ENCODE measurements around the gene HOTAIR.

Gene HOTAIR

DNA sequence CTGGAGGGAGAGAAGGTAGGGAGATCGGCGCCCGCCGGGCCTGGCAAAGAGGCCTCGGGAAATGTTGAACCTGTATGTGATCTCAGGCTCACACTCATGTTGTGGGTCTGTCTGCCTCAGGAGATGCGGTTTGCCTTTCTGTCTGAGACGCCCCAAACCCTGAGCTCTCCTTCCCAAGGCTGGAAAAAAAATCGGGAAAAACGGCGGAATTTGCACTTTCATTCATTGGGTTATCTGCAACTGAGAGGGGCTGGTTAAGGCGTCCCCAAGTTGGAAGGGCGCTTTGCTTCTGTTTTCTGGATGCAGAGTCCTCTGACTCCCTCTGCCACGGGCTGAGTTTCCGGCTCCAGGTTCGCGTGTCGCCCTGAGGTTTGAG is 20.2 kb upstream of the HOTAIR start:
- DNase-seq (ENCODE audit: low spot score), result no peak
- in situ Hi-C loops (cut with MboI; ENCODE audit: low sequenced_read_pairs, unreplicated experiment), result no loop called here
- TF ChIP-seq, protein P1, sequence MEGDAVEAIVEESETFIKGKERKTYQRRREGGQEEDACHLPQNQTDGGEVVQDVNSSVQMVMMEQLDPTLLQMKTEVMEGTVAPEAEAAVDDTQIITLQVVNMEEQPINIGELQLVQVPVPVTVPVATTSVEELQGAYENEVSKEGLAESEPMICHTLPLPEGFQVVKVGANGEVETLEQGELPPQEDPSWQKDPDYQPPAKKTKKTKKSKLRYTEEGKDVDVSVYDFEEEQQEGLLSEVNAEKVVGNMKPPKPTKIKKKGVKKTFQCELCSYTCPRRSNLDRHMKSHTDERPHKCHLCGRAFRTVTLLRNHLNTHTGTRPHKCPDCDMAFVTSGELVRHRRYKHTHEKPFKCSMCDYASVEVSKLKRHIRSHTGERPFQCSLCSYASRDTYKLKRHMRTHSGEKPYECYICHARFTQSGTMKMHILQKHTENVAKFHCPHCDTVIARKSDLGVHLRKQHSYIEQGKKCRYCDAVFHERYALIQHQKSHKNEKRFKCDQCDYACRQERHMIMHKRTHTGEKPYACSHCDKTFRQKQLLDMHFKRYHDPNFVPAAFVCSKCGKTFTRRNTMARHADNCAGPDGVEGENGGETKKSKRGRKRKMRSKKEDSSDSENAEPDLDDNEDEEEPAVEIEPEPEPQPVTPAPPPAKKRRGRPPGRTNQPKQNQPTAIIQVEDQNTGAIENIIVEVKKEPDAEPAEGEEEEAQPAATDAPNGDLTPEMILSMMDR (IDR thresholded peaks at IDR 0.05; ENCODE audit: borderline replicate concordance, control extremely low read depth, extremely low read depth, insufficient read depth, missing control alignments), result no peak

DNA sequence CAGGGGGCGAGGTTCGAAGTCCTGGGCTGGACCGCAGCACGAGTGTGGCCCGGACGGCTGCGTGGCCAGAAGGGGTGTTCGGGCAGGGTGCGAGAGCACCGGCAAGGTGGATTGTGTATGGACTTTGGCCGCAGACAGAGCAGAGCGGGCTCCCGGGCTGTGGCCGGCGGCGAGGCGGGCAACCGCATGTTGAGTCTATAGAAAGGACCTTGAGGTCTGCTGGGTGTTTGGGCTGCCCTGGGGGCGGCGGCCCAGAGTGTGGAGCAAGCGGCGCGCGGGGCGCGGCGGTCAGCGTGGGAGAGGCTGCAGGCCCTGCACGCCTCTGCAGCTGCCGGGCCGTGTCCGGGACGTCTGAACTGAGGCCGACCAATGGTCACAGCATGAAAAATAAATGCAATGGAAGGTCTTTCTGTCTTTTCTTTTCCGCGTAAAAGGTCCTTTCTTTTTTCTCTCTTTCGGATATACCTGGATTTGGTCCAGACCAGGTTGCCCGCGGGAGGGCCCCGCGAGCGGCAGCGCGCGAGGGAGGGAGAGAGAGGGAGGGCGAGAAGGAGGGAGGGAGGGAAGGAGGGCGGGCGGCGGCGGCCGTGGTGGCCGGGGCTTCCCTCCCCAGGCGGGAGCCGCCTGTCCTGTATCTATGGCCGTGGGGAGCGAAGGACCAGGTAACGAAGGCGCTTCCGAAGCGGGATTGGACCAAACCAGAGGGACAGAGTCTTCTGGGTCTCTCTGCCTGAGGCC is 19.7 kb upstream of the HOTAIR start:
- in situ Hi-C loops (cut with MboI; ENCODE audit: low sequenced_read_pairs, unreplicated experiment), result no loop called here
- TF ChIP-seq, protein P1 (IDR thresholded peaks at IDR 0.05; ENCODE audit: borderline replicate concordance, control extremely low read depth, extremely low read depth, insufficient read depth, missing control alignments), result no peak
- no peak for DNase-seq (ENCODE audit: low spot score)

DNA sequence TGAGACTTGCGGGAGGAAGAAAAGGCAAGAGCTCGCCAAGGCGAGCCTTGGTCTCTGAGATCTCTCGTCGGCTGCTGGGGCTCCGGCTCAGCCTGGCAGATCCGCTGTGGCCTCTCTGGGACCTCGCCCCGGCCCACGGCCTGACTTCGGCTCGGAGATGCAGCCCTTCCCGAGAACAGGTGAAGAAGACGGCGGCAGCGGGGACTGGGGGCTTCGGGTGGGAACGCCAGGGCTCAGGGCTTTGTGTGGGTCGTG is 19.2 kb upstream of the HOTAIR start:
- TF ChIP-seq, protein P1 (IDR thresholded peaks at IDR 0.05; ENCODE audit: borderline replicate concordance, control extremely low read depth, extremely low read depth, insufficient read depth, missing control alignments), result no peak
- DNase-seq (ENCODE audit: low spot score), result no peak
- in situ Hi-C loops (cut with MboI; ENCODE audit: low sequenced_read_pairs, unreplicated experiment), result no loop called here

DNA sequence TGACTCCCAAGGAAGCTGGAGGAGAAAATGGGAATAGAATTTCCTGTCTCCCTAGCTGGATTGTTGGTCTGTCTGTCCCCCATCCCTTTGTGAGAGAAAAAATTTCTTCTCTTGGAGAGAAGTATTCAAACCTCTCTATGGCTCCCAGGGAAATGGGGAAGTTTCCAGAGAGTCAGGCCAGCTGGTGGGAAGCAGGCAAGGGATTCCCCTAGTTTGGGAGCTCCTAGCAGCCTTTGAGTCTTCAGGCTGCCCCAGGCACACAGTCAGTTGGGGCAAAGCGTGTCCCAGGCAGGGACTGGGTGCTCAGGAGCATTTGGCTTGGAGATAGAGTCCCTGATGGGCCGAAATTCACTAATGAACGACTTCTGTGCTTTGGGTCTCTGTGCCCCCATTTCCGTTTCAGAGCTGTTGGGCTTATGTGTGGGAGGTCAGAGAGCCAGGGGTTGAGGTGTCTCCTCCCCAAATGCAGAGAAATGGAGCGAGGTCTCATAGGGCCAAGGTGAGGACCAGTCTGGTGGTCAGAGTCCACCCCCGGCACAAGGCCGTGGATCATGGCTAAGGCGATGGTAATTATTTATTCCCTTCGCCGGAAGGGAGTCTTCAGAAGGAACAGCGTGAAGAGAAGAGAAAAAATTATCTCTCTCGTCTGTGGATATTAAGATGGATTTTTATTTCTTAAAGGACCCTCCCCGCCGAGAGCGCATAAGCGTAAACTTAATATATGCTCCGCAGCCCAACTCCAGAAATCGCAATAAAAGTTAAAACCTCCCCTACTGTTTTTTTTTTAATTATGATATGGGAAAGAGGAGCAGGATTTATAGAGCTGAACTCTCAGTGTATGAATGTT is 18.6 kb upstream of the HOTAIR start:
- in situ Hi-C loops (cut with MboI; ENCODE audit: low sequenced_read_pairs, unreplicated experiment), result no loop called here
- TF ChIP-seq, protein P1 (IDR thresholded peaks at IDR 0.05; ENCODE audit: borderline replicate concordance, control extremely low read depth, extremely low read depth, insufficient read depth, missing control alignments), result no peak
- DNase-seq (ENCODE audit: low spot score), result no peak

DNA sequence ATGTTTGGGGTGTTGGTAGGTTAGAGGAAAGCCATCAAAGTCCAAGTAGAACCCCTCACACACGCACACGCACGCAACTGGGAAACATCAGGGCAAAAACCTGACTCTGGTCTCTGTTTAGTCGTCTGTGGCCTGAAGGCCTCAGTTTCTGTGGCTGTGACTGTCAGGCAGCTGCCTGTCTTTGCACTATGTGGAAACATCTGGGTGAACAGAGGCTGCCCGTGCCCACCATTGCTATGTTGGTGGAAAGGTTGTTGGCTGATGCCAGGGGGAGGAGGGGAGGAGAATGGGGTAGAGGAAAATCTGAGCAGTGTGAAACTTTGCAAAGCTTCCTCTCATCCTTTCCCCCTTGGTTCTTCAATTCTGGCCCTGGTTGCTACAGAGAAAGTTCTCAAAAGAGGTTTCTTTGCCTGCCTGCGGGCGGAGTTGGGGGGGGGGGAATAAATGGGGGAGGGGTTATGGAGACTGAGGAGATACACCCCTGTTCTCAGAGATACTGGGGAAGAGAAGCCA is 17.7 kb upstream of the HOTAIR start:
- in situ Hi-C loops (cut with MboI; ENCODE audit: low sequenced_read_pairs, unreplicated experiment), result no loop called here

DNA sequence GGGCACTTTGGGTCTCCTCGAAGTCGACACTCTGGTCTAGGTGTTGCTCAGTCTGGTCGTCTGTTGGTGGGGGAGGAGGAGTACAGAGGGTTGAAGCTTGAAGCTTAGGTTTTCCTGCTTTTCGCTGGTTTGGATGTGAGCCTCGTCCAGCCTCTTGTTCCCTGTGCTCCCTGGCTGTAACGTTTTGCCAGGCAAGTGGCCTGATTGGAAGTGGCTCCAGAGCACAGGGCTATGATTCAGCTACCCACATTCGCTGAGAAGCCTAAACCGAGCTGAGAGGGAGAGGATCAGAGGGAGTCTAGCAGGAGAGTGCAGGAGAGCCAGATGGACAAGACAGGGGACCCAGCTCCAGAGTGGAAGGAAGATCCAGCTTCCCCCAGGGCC is 16.3 kb upstream of the HOTAIR start:
- DNase-seq (ENCODE audit: low spot score), result no peak
- in situ Hi-C loops (cut with MboI; ENCODE audit: low sequenced_read_pairs, unreplicated experiment), result no loop called here
- TF ChIP-seq, protein P1 (IDR thresholded peaks at IDR 0.05; ENCODE audit: borderline replicate concordance, control extremely low read depth, extremely low read depth, insufficient read depth, missing control alignments), result no peak

More for the DNA sequence above, 17.7 kb upstream of the HOTAIR start:
- no peak for DNase-seq (ENCODE audit: low spot score)
- TF ChIP-seq, protein P1 (IDR thresholded peaks at IDR 0.05; ENCODE audit: borderline replicate concordance, control extremely low read depth, extremely low read depth, insufficient read depth, missing control alignments), result no peak
